Spleen (tissue), 11 donors: ENCODE data around the gene TMEM236. TPM values are rescaled to one million over a fixed set of nuclear protein-coding genes. Genes with fewer than 3 reads are reported as not detected.

ENCODE experiments used
- DNase-seq: peaks from one replicate; pipeline ENCODE4 v3.0.0-alpha.2; 2020
- H3K27ac ChIP-seq, 8 donors: fragments of 200-600 bp; sonication (generic) in 7 of 8; 1 replicate in 4 of 8; 2 replicates in 4 of 8; pipeline versions ENCODE4 v1.5.0 to v1.8.0; 2016 to 2021; ENCODE audit warnings: inconsistent platforms in 4 of 8, mild to moderate bottlenecking in 4 of 8, moderate library complexity in 1 of 8
- H3K27me3 ChIP-seq, 7 donors: fragments of 200-600 bp; sonication (generic) in 6 of 7; replicated peaks in 1 of 7; 1 replicate in 4 of 7; 2 replicates in 3 of 7; pipeline versions ENCODE4 v1.5.0 to v1.8.0; 2016 to 2021; ENCODE audit warnings: inconsistent platforms in 3 of 7, mild to moderate bottlenecking in 1 of 7
- H3K36me3 ChIP-seq, 6 donors: fragments of 200-600 bp; sonication (generic) in 5 of 6; 1 replicate in 4 of 6; 2 replicates in 2 of 6; pipeline versions ENCODE4 v1.5.0 to v1.8.0; 2016 to 2021; ENCODE audit warnings: inconsistent platforms in 2 of 6
- H3K4me1 ChIP-seq, 6 donors: fragments of 200-600 bp; sonication (generic) in 5 of 6; 1 replicate in 3 of 6; 2 replicates in 3 of 6; pipeline versions ENCODE4 v1.5.0 to v1.8.0; 2016 to 2021; ENCODE audit warnings: inconsistent platforms in 3 of 6
- H3K4me3 ChIP-seq, 8 donors: fragments of 200-600 bp; sonication (generic) in 7 of 8; 1 replicate in 4 of 8; 2 replicates in 4 of 8; pipeline versions ENCODE4 v1.5.0 to v1.8.0; 2016 to 2021; ENCODE audit warnings: inconsistent platforms in 4 of 8, mild to moderate bottlenecking in 4 of 8, moderate library complexity in 2 of 8
- H3K9me3 ChIP-seq, 8 donors: fragments of 200-600 bp; sonication (generic) in 7 of 8; 1 replicate in 4 of 8; 2 replicates in 4 of 8; pipeline versions ENCODE4 v1.5.0 to v1.8.0; 2016 to 2021; ENCODE audit warnings: inconsistent platforms in 4 of 8
- POLR2A ChIP-seq, 3 donors: fragments of 450-650 bp; IDR thresholded peaks; one replicate each; pipeline ENCODE4 v1.5.1; 2017; ENCODE audit warnings: antibody characterized with exemption in 3 of 3, mild to moderate bottlenecking in 1 of 3
- POLR2AphosphoS5 ChIP-seq, 3 donors: sonication (generic); formaldehyde crosslinking; IDR thresholded peaks; one replicate each; pipeline ENCODE4 v1.5.1; 2017; ENCODE audit warnings: antibody characterized with exemption in 3 of 3
- WGBS, 5 donors: extraction: QIAGEN DNeasy Blood & Tissue Kit in 3 of 5; methylation state at CpG; one replicate each; pipeline versions ENCODE4 v1.1.5 to v1.1.7; 2013 to 2018; 5-methylcytosine and 5-hydroxymethylcytosine counted together
- intact Hi-C: fragments of 100-400 bp; cut with DNase I; formaldehyde crosslinking; loops from one replicate; pipeline ENCODE4 v1.15.0; 2023; ENCODE audit warnings: low total_unique reads
- polyA plus RNA-seq, 3 donors: library from polyadenylated mRNA; stranded (reverse); fragments of 200-250 nt; gene quantifications; one replicate each; pipeline ENCODE4 v1.2.1, GENCODE V29; 2013
- total RNA-seq, 7 donors: library from RNA; depleted of rRNA in 3 of 7; stranded (reverse); fragments of >200 nt in 3 of 7; fragmentation: NEBNext Ultra II Directional in 4 of 7; extraction: Animal tissue kit (Norgen Biotek cat#: 25700) in 4 of 7; gene quantifications; one replicate each; pipeline versions ENCODE4 v1.1.0 to v1.2.1, GENCODE V29; 2016 to 2021
- TF ChIP-seq, protein P1 (sequence below), 11 experiments: fragments of 200-600 bp in 7 of 11; fragments of 450-650 bp in 4 of 11; sonication (generic) in 4 of 11; IDR thresholded peaks in 8 of 11; conservative IDR thresholded peaks in 3 of 11; 1 replicate in 7 of 11; 2 replicates in 4 of 11; pipeline versions ENCODE4 v1.4.0 to v1.8.0; 2016 to 2021; ENCODE audit warnings: antibody characterized with exemption in 11 of 11, inconsistent platforms in 4 of 11, mild to moderate bottlenecking in 1 of 11
- donor health status: healthy with polysubstance abuse.
- donor health status: DM: no; HTN: no; CAD: no; lungs with moderate emphysema.
- donor health status: DM: no; HTN: no; CAD: no.
- donor health status: Bipolar disorder and iron deficiency.
- donor health status: healthy.
- donor health status: DM: no; HTN: no; CAD: no.
- donor health status: DM: yes; HTN: yes; CAD: no.

The TMEM236 gene
- total and polyA plus RNA-seq, 10 donors: 0.09 to 1.9 (median 0.62) TPM

DNA sequence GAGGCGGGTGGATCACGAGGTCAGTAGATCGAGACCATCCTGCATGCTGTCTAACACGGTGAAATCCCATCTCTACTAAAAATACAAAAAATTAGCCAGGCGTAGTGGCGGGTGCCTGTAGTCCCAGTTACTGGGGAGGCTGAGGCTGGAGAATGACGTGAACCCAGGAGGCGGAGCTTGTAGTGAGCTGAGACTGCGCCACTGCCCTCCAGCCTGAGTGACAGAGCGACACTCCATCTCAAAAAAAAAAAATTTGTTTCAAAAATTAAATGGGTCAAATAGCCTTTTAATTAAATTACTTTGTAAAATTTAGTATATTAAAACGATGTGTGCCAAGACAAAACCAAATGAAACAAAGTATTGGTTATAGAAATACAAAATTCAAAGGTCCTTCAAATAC is 50.3 kb downstream of the TMEM236 start:
- TF ChIP-seq, protein P1, sequence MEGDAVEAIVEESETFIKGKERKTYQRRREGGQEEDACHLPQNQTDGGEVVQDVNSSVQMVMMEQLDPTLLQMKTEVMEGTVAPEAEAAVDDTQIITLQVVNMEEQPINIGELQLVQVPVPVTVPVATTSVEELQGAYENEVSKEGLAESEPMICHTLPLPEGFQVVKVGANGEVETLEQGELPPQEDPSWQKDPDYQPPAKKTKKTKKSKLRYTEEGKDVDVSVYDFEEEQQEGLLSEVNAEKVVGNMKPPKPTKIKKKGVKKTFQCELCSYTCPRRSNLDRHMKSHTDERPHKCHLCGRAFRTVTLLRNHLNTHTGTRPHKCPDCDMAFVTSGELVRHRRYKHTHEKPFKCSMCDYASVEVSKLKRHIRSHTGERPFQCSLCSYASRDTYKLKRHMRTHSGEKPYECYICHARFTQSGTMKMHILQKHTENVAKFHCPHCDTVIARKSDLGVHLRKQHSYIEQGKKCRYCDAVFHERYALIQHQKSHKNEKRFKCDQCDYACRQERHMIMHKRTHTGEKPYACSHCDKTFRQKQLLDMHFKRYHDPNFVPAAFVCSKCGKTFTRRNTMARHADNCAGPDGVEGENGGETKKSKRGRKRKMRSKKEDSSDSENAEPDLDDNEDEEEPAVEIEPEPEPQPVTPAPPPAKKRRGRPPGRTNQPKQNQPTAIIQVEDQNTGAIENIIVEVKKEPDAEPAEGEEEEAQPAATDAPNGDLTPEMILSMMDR (IDR thresholded peaks at IDR 0.05 in 8 of 11, conservative IDR thresholded peaks at IDR 0.05 in 3 of 11): no peak
- no peak for TF ChIP-seq POLR2A (IDR thresholded peaks at IDR 0.05)
- TF ChIP-seq POLR2AphosphoS5 (IDR thresholded peaks at IDR 0.05): no peak
- H3K4me3 ChIP-seq: no peak overlapping the region
- H3K27me3 ChIP-seq: no peaks in the 10 kb centered on the region
- H3K4me1 ChIP-seq: peaks cover 0 to 11% (median 0%) of the 10 kb centered on the region in 6 donors
- no peak for DNase-seq
- WGBS, 5 donors: 91 to 95% (median 94%) methylated on average over 11 of the region's 11 CpGs
- H3K9me3 ChIP-seq: peaks cover 0 to 6% (median 0%) of the 10 kb centered on the region in 8 donors
- H3K36me3 ChIP-seq: no peaks in the 10 kb centered on the region
- no peak overlapping the region for H3K27ac ChIP-seq
- intact Hi-C loops: no loop called here

DNA sequence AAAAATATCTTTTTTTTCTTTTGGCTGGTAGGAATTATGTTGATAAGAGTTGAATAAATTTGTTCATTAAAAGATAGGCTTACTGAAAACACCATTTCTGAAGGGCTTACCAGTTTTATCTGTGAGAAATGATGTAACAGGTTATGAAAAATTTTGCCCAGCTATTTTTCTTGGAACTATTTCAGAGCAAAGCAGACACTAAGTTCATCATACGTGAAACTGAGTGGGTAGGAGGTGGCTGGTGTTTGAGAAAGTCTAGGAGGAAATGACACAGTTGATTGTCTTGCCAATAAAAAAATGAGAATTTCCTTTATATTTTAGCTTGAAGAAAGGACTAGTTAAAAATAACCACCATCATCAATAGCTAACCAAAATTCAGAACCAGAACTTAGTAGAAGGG is 51.0 kb downstream of the TMEM236 start:
- TF ChIP-seq POLR2AphosphoS5 (IDR thresholded peaks at IDR 0.05) (no peak), POLR2A (IDR thresholded peaks at IDR 0.05) (no peak)
- intact Hi-C loops: no loop called here
- Histone ChIP-seq H3K4me3 (no peak overlapping the region), H3K4me1 (peaks cover 0 to 11% (median 0%) of the 10 kb centered on the region in 6 donors), H3K27me3 (no peaks in the 10 kb centered on the region), H3K36me3 (no peaks in the 10 kb centered on the region), H3K27ac (no peak overlapping the region), H3K9me3 (peaks cover 0 to 6% (median 0%) of the 10 kb centered on the region in 8 donors)
- WGBS, 5 donors: 2 to 19% (median 6%) methylated on average over 1 of the region's 1 CpG
- DNase-seq: no peak

DNA sequence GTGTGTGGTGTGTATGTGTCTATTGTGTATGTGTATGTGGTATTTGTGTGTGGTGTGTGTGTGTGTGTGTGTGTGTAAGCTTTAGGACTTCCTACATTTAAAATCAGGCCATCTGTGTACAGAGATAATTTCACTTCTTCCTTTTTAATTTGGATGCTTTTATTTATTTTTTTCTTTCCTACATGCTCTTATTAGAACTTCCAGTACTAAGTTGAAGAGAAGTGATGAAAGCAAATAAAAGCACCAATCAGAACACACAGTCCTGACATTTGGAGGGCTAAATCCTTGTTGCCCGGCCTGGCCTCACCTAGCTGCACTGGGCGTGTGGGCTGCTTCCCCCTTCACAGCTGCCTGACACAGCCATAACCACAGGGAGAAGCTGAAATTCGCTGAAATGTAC is 53.3 kb downstream of the TMEM236 start:
- peaks cover 0 to 6% (median 0%) of the 10 kb centered on the region in 8 donors for H3K9me3 ChIP-seq
- no peak overlapping the region for H3K27ac ChIP-seq
- no peak for DNase-seq
- no peaks in the 10 kb centered on the region for H3K27me3 ChIP-seq
- 16 to 47% (median 27%) methylated on average over 3 of the region's 3 CpGs for WGBS, 5 donors
- no peaks in the 10 kb centered on the region for H3K36me3 ChIP-seq
- peaks cover 0 to 19% (median 0%) of the 10 kb centered on the region in 6 donors for H3K4me1 ChIP-seq
- intact Hi-C loops: no loop called here
- H3K4me3 ChIP-seq: no peak overlapping the region
- no peak for TF ChIP-seq POLR2A (IDR thresholded peaks at IDR 0.05)
- TF ChIP-seq POLR2AphosphoS5 (IDR thresholded peaks at IDR 0.05): no peak
- TF ChIP-seq, protein P1 (IDR thresholded peaks at IDR 0.05 in 8 of 11, conservative IDR thresholded peaks at IDR 0.05 in 3 of 11): no peak

DNA sequence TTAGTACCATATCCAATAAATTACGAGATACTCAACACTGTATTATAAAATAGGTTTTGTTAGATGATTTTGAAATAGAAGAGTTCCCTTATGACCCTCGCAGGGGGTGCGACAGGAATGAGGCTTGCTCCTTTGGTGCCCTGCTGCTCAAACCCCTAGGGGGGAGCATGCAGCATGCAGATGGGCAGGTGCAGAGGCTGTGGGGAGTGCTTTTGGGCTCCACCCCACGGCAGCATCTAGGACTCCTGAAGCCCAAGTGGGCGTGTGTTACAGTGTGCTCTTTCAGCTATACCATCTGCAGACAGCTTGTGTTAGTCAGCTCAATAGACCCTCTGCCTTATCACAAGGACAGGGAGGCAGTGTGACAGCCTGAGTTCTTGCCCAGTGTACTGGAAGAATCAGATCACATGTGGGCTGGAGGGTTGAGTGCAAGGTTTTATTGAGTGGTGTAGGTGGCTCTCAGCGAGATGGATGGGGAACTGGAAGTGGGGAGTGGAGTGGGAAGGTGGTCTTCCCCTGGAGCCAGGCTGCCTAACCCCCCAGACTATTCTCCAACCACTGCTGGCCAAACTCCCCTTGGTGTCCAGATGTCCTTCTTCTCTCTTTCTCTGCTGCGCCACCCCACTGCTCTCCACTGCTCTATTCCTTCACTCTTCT is 54.0 kb downstream of the TMEM236 start:
- Histone ChIP-seq H3K9me3 (peaks cover 0 to 6% (median 0%) of the 10 kb centered on the region in 8 donors), H3K27ac (no peak overlapping the region), H3K4me1 (peaks cover 0 to 20% (median 0%) of the 10 kb centered on the region in 6 donors), H3K4me3 (no peak overlapping the region), H3K27me3 (no peaks in the 10 kb centered on the region), H3K36me3 (no peaks in the 10 kb centered on the region)
- intact Hi-C loops: no loop called here
- TF ChIP-seq POLR2AphosphoS5 (IDR thresholded peaks at IDR 0.05) (no peak), POLR2A (IDR thresholded peaks at IDR 0.05) (no peak)
- TF ChIP-seq, protein P1 (IDR thresholded peaks at IDR 0.05 in 8 of 11, conservative IDR thresholded peaks at IDR 0.05 in 3 of 11): peak in 2 of 11 experiments; percentile 13 to 36
- DNase-seq: no peak
- WGBS, 5 donors: 31 to 72% (median 48%) methylated on average over 7 of the region's 7 CpGs
